Loucy (cell line): Measurements from ENCODE around the gene BANF1.

Source experiments
- H2AFZ ChIP-seq: fragments of 200-600 bp; sonication (generic); 2 replicates; pipeline ENCODE4 v1.6.0; 2016; ENCODE audit warnings: antibody characterized with exemption, mild to moderate bottlenecking, low read length, moderate library complexity
- H3F3A ChIP-seq: fragments of 200-600 bp; 2 replicates; pipeline ENCODE4 v1.6.0; 2016; ENCODE audit warnings: antibody characterized with exemption, low read depth, mild to moderate bottlenecking
- H3K27me3 ChIP-seq: fragments of 200-600 bp; sonication (generic); 2 replicates; pipeline ENCODE4 v1.6.1; 2014; ENCODE audit warnings: low read length, mild to moderate bottlenecking; ENCODE audit not compliant: insufficient read depth, poor library complexity, severe bottlenecking
- H3K36me3 ChIP-seq: fragments of 200-600 bp; sonication (generic); 2 replicates; pipeline ENCODE4 v1.6.1; 2016; ENCODE audit warnings: low read length; ENCODE audit not compliant: insufficient read depth
- H3K4me1 ChIP-seq: fragments of 200-600 bp; sonication (generic); 2 replicates; pipeline ENCODE4 v1.5.1; 2014; ENCODE audit warnings: low read length, mild to moderate bottlenecking; ENCODE audit not compliant: insufficient read depth, poor library complexity, severe bottlenecking
- H3K4me2 ChIP-seq: fragments of 200-600 bp; sonication (generic); 2 replicates; pipeline ENCODE4 v1.6.0; 2014; ENCODE audit warnings: antibody characterized with exemption, low read length, low read depth, mild to moderate bottlenecking; ENCODE audit not compliant: poor library complexity, severe bottlenecking
- H3K4me3 ChIP-seq: fragments of 200-600 bp; sonication (generic); 2 replicates; pipeline ENCODE4 v1.5.1; 2014; ENCODE audit warnings: low read length, mild to moderate bottlenecking, mixed read lengths; ENCODE audit not compliant: poor library complexity, severe bottlenecking
- H3K79me2 ChIP-seq: fragments of 200-600 bp; sonication (generic); 2 replicates; pipeline ENCODE4 v1.6.1; 2014; ENCODE audit warnings: low read length; ENCODE audit not compliant: insufficient read depth
- H3K9ac ChIP-seq: fragments of 200-600 bp; sonication (generic); 2 replicates; pipeline ENCODE4 v1.6.0; 2014; ENCODE audit warnings: mild to moderate bottlenecking, low read depth, low read length, moderate library complexity; ENCODE audit not compliant: poor library complexity, severe bottlenecking
- H3K9me2 ChIP-seq: fragments of 200-600 bp; sonication (generic); replicated peaks from 2 replicates; pipeline ENCODE4 v1.6.1; 2016; ENCODE audit warnings: low read depth, low read length, mixed read lengths
- H3K9me3 ChIP-seq: fragments of 200-600 bp; sonication (generic); 2 replicates; pipeline ENCODE4 v1.6.1; 2014; ENCODE audit warnings: mild to moderate bottlenecking, antibody characterized with exemption, low read length, low read depth; ENCODE audit not compliant: insufficient read depth
- H4K20me1 ChIP-seq: fragments of 200-600 bp; sonication (generic); 2 replicates; pipeline ENCODE4 v1.6.0; 2014; ENCODE audit warnings: antibody characterized with exemption, low read length, mild to moderate bottlenecking; ENCODE audit not compliant: insufficient read depth, poor library complexity, severe bottlenecking
- EZH2phosphoT487 ChIP-seq: fragments of 200-600 bp; IDR thresholded peaks from 2 replicates; pipeline ENCODE4 v1.6.1; 2018; ENCODE audit warnings: antibody characterized with exemption, mild to moderate bottlenecking, moderate library complexity, borderline replicate concordance
- TF ChIP-seq, protein P1 (sequence below): fragments of 200-600 bp; sonication (generic); conservative IDR thresholded peaks from 2 replicates; pipeline ENCODE4 v1.5.1; 2014; ENCODE audit warnings: mild to moderate bottlenecking, antibody characterized with exemption, low read length

Gene BANF1

DNA sequence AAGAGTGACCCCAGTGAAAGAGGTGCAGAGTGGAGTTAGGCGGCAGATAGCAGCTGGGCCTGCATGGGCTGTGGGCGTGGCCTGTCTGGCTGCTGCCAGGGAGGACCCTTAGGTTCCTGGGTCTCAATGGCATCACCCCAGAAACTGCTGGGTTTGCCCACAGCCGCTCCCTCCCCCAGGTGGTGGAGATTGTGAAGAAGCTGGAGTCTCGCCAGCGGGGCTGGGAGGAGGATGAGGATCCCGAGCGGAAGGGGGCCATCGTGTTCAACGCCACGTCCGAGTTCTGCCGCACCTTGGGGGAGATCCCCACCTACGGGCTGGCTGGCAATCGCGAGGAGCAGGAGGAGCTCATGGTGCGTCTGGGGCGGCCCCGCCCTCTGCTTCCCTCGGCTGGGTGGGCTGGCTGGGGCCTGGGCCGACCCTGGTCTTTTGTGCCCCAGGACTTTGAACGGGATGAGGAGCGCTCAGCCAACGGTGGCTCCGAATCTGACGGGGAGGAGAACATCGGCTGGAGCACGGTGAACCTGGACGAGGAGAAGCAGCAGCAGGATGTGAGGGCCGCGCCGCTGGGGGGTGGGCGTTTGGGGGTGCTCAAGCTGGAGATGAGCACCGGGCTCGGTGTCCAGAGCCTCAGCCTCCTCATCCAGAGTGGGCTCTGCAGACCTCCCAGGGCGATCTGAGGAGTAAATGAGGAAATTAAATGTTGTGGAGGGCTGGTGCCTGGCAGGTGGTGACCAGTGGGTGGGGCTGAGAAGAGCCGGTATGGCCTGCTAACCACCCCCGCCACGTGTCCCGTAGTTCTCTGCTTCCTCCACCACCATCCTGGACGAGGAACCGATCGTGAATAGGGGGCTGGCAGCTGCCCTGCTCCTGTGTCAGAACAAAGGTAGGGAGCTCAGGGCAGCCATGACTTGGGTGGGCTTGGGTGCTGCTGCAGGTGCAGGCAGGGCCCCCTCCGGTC, 25.8 kb upstream of the BANF1 start:
- Histone ChIP-seq H2AFZ (no peak overlapping the region), H3K9me2 (no peaks in the 10 kb centered on the region), H3K79me2 (no peaks in the 10 kb centered on the region), H3K4me2 (no peak overlapping the region), H3K9me3 (no peaks in the 10 kb centered on the region), H3K36me3 (peaks cover 51% of the 10 kb centered on the region; the same call in 1 of the 2 replicates), H3K9ac (no peak overlapping the region), H3K4me1 (no peaks in the 10 kb centered on the region), H3K4me3 (no peak overlapping the region), H4K20me1 (peaks cover 2% of the 10 kb centered on the region), H3K27me3 (no peaks in the 10 kb centered on the region), H3F3A (no peaks in the 10 kb centered on the region)
- TF ChIP-seq, protein P1, sequence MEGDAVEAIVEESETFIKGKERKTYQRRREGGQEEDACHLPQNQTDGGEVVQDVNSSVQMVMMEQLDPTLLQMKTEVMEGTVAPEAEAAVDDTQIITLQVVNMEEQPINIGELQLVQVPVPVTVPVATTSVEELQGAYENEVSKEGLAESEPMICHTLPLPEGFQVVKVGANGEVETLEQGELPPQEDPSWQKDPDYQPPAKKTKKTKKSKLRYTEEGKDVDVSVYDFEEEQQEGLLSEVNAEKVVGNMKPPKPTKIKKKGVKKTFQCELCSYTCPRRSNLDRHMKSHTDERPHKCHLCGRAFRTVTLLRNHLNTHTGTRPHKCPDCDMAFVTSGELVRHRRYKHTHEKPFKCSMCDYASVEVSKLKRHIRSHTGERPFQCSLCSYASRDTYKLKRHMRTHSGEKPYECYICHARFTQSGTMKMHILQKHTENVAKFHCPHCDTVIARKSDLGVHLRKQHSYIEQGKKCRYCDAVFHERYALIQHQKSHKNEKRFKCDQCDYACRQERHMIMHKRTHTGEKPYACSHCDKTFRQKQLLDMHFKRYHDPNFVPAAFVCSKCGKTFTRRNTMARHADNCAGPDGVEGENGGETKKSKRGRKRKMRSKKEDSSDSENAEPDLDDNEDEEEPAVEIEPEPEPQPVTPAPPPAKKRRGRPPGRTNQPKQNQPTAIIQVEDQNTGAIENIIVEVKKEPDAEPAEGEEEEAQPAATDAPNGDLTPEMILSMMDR: no peak

GRCh38 chr11:65977621-65978390, 24.5 kb upstream of the BANF1 start:
- H2AFZ ChIP-seq: no peak overlapping the region
- H3F3A ChIP-seq: no peaks in the 10 kb centered on the region
- H3K9me2 ChIP-seq: no peaks in the 10 kb centered on the region
- H3K4me1 ChIP-seq: no peaks in the 10 kb centered on the region
- H3K79me2 ChIP-seq: no peaks in the 10 kb centered on the region
- no peaks in the 10 kb centered on the region for H3K9me3 ChIP-seq
- H3K4me2 ChIP-seq: no peak overlapping the region
- TF ChIP-seq, protein P1: no peak
- TF ChIP-seq EZH2phosphoT487: no peak
- H4K20me1 ChIP-seq: no peaks in the 10 kb centered on the region
- H3K27me3 ChIP-seq: no peaks in the 10 kb centered on the region
- H3K9ac ChIP-seq: no peak overlapping the region
- no peak overlapping the region for H3K4me3 ChIP-seq
- H3K36me3 ChIP-seq: peaks cover 51% of the 10 kb centered on the region; the same call in 1 of the 2 replicates

- no peak for TF ChIP-seq EZH2phosphoT487
- TF ChIP-seq, protein P1: no peak
- no peak overlapping the region for H3K4me2 ChIP-seq
- H3K4me1 ChIP-seq: no peaks in the 10 kb centered on the region
- no peaks in the 10 kb centered on the region for H3F3A ChIP-seq
- no peaks in the 10 kb centered on the region for H3K79me2 ChIP-seq
- H2AFZ ChIP-seq: no peak overlapping the region
- H3K4me3 ChIP-seq: no peak overlapping the region
- H3K9me3 ChIP-seq: no peaks in the 10 kb centered on the region
- no peaks in the 10 kb centered on the region for H3K9me2 ChIP-seq
- no peaks in the 10 kb centered on the region for H3K27me3 ChIP-seq
- peaks cover 44% of the 10 kb centered on the region; the same call in 1 of the 2 replicates for H3K36me3 ChIP-seq
- H3K9ac ChIP-seq: no peak overlapping the region
- no peaks in the 10 kb centered on the region for H4K20me1 ChIP-seq
Measured at GRCh38 chr11:65978391-65979238, 23.7 kb upstream of the BANF1 start.
